Measurements from ENCODE around the gene ZNF316. TPM values are rescaled to one million over a fixed set of nuclear protein-coding genes. Genes with fewer than 3 reads are reported as not detected.
A peak's percentile ranks its signal among the peaks of the same experiment; 100 is the strongest.

Gene ZNF316
- total RNA-seq, 3 donors from 2014 or later: 30.9 to 32.6 (median 32.1) TPM

DNA sequence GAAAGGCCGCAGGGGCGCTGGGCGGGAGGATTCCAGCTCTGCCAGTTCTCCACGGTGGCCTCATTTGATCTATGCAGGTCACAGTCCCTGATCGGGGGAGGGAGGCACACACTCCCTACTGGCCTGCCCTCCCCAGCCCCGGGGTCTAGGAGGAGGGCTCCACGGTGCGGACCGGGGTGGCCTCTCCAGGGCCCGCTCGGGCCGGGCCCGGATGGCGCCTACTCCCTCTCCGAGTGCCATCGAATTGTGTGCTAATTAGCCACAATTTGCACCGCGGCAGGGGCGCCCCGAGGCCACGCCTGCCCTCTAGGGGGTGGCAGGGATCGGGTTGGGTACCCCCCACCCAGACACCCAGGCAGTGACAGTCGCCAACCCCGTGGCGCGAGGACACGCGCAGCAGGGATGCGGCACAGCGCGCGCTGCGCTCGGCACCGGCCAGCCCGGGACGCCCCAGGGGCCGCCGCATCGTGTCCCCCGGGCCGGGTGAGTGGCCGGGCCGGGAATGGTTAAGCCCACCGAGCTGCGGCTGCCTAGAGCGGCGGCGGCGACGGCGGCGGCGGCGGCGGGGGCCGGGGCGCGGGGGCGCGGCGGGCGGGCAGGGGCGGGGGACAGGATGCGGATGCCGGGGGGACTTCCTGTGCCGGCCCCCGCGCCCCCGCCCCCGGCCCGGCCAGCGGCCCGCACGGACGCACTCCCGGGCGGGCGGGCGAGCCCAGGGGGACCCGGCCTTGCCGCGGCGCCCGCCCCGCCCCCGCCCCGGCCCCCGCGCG lies 22.0 kb upstream of the ZNF316 start, which contains the start of gene ZNF853:
ZNF853 (plus strand) TSS at position 658 of the 770 bp plus-strand sequence. CDS start 565 bp downstream, outside the sequence.
- Mint-ChIP-seq H3K27me3 (ENCODE audit: low read depth) (peaks cover 7% of the 10 kb centered on the region), H3K4me3 (peak within 1 kb of the TSS; percentile 78), H3K4me1 (ENCODE audit: low read depth) (peaks cover 15% of the 10 kb centered on the region), H3K9me3 (no peaks in the 10 kb centered on the region), H3K36me3 (ENCODE audit: insufficient read depth) (no peaks in the 10 kb centered on the region)
- DNase-seq (no peak), ATAC-seq (peak; percentile 59 to 65)

GRCh38 chr7:6615723-6616555 lies 21.2 kb upstream of the ZNF316 start:
- H3K36me3 Mint-ChIP-seq (ENCODE audit: insufficient read depth): no peaks in the 10 kb centered on the region
- peaks cover 7% of the 10 kb centered on the region for H3K27me3 Mint-ChIP-seq (ENCODE audit: low read depth)
- no peaks in the 10 kb centered on the region for H3K9me3 Mint-ChIP-seq
- ATAC-seq (peak; percentile 35 to 46), DNase-seq (no peak)
- peak overlapping the region; percentile 64 for H3K4me3 Mint-ChIP-seq
- peaks cover 21% of the 10 kb centered on the region for H3K4me1 Mint-ChIP-seq (ENCODE audit: low read depth)

GRCh38 chr7:6616854-6617643 lies 20.1 kb upstream of the ZNF316 start:
- peaks cover 31% of the 10 kb centered on the region for H3K4me1 Mint-ChIP-seq (ENCODE audit: low read depth)
- ATAC-seq: no peak
- H3K36me3 Mint-ChIP-seq (ENCODE audit: insufficient read depth): peaks cover 7% of the 10 kb centered on the region
- peaks cover 5% of the 10 kb centered on the region for H3K27me3 Mint-ChIP-seq (ENCODE audit: low read depth)
- no peaks in the 10 kb centered on the region for H3K9me3 Mint-ChIP-seq
- H3K4me3 Mint-ChIP-seq: peak overlapping the region; percentile 58
- no peak for DNase-seq

- Mint-ChIP-seq H3K36me3 (ENCODE audit: insufficient read depth) (peaks cover 7% of the 10 kb centered on the region), H3K9me3 (no peaks in the 10 kb centered on the region), H3K27me3 (ENCODE audit: low read depth) (peaks cover 5% of the 10 kb centered on the region), H3K4me1 (ENCODE audit: low read depth) (peaks cover 37% of the 10 kb centered on the region), H3K4me3 (no peak overlapping the region)
- ATAC-seq (no peak), DNase-seq (no peak)
Measured at GRCh38 chr7:6618621-6619020, 18.5 kb upstream of the ZNF316 start.

GRCh38 chr7:6619961-6620360 lies 17.2 kb upstream of the ZNF316 start:
- Mint-ChIP-seq H3K4me1 (ENCODE audit: low read depth) (peaks cover 43% of the 10 kb centered on the region), H3K4me3 (no peak overlapping the region), H3K27me3 (ENCODE audit: low read depth) (peaks cover 2% of the 10 kb centered on the region), H3K36me3 (ENCODE audit: insufficient read depth) (peaks cover 7% of the 10 kb centered on the region), H3K9me3 (no peaks in the 10 kb centered on the region)
- ATAC-seq (no peak), DNase-seq (no peak)

GRCh38 chr7:6621195-6622133 lies 15.7 kb upstream of the ZNF316 start:
- peaks cover 7% of the 10 kb centered on the region for H3K36me3 Mint-ChIP-seq (ENCODE audit: insufficient read depth)
- H3K4me1 Mint-ChIP-seq (ENCODE audit: low read depth): peaks cover 43% of the 10 kb centered on the region
- no peaks in the 10 kb centered on the region for H3K9me3 Mint-ChIP-seq
- H3K4me3 Mint-ChIP-seq: peak overlapping the region; percentile 45
- peaks cover 2% of the 10 kb centered on the region for H3K27me3 Mint-ChIP-seq (ENCODE audit: low read depth)
- no peak for ATAC-seq
- no peak for DNase-seq

- no peaks in the 10 kb centered on the region for H3K27me3 Mint-ChIP-seq (ENCODE audit: low read depth)
- peaks cover 7% of the 10 kb centered on the region for H3K36me3 Mint-ChIP-seq (ENCODE audit: insufficient read depth)
- DNase-seq: no peak
- H3K4me1 Mint-ChIP-seq (ENCODE audit: low read depth): peaks cover 43% of the 10 kb centered on the region
- ATAC-seq: no peak
- H3K4me3 Mint-ChIP-seq: no peak overlapping the region
- no peaks in the 10 kb centered on the region for H3K9me3 Mint-ChIP-seq
Measured at GRCh38 chr7:6622134-6622710, 14.9 kb upstream of the ZNF316 start.

DNA sequence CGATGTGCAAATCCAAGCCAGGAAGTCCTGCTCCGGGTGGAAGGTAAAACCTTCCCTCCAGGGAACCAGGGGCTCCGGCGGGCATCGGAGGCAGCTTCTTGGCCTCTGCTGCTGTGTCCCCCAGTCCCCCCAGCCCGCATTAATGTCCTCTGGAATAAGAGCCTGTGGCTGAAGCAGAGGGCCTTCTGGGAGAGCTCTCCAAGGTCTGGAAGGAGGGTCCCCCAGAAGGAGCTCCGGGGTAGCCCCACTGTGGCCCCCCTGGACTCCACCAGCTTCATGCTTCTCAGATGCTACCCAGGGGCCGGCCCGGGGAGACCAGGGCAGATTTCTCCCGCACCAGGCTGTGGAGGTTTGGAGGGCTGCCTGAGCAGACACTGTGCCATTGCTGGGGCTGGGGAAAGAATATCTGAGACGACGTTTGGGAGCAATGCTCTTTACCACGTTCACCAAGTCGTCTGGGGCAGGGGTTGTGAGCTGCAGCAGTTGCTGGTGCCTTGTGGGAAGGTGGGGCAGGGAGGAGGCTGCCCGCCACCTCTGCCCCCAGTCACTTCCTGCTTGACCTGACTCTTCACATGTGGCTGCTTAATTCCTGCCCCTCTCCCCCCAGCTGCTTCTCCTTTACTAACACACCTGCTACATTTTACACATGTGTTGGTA lies 13.4 kb upstream of the ZNF316 start:
- H3K4me3 Mint-ChIP-seq: peak overlapping the region; percentile 54
- H3K27me3 Mint-ChIP-seq (ENCODE audit: low read depth): no peaks in the 10 kb centered on the region
- no peaks in the 10 kb centered on the region for H3K9me3 Mint-ChIP-seq
- DNase-seq (no peak), ATAC-seq (peak; percentile 68 to 78)
- H3K4me1 Mint-ChIP-seq (ENCODE audit: low read depth): peaks cover 39% of the 10 kb centered on the region
- H3K36me3 Mint-ChIP-seq (ENCODE audit: insufficient read depth): peaks cover 7% of the 10 kb centered on the region

- no peak for DNase-seq
- no peak for ATAC-seq
- H3K4me3 Mint-ChIP-seq: peak overlapping the region; percentile 54
- H3K4me1 Mint-ChIP-seq (ENCODE audit: low read depth): peaks cover 39% of the 10 kb centered on the region
- peaks cover 7% of the 10 kb centered on the region for H3K36me3 Mint-ChIP-seq (ENCODE audit: insufficient read depth)
- no peaks in the 10 kb centered on the region for H3K27me3 Mint-ChIP-seq (ENCODE audit: low read depth)
- no peaks in the 10 kb centered on the region for H3K9me3 Mint-ChIP-seq
Measured at GRCh38 chr7:6624246-6624611, 12.9 kb upstream of the ZNF316 start.

DNA sequence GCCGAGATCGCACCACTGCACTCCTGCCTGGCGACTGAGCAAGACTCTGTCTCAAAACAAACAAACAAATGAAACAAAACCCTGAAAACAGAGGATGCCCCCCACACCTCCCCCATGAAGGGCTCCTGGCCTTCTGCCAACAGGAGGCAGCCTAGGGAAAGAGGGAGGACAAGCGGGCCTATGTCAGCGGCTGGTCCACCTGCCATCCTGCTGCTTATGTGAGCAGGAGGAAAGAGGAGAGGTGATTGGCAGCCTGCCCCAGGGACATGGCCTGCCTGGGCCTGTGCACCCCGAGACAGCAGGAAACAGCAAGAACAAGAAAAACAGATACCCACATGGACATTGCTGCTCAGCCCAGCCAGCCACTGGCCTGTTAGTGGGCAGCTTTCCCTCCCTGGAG lies 9.1 kb upstream of the ZNF316 start:
- no peak overlapping the region for H3K4me3 Mint-ChIP-seq
- DNase-seq: no peak
- H3K27me3 Mint-ChIP-seq (ENCODE audit: low read depth): no peaks in the 10 kb centered on the region
- H3K4me1 Mint-ChIP-seq (ENCODE audit: low read depth): peaks cover 14% of the 10 kb centered on the region
- H3K9me3 Mint-ChIP-seq: no peaks in the 10 kb centered on the region
- no peak for ATAC-seq
- no peaks in the 10 kb centered on the region for H3K36me3 Mint-ChIP-seq (ENCODE audit: insufficient read depth)

GRCh38 chr7:6630007-6630849 lies 6.9 kb upstream of the ZNF316 start:
- no peaks in the 10 kb centered on the region for H3K36me3 Mint-ChIP-seq (ENCODE audit: insufficient read depth)
- H3K9me3 Mint-ChIP-seq: no peaks in the 10 kb centered on the region
- ATAC-seq (no peak), DNase-seq (no peak)
- H3K4me1 Mint-ChIP-seq (ENCODE audit: low read depth): no peaks in the 10 kb centered on the region
- H3K27me3 Mint-ChIP-seq (ENCODE audit: low read depth): no peaks in the 10 kb centered on the region
- H3K4me3 Mint-ChIP-seq: no peak overlapping the region

- Mint-ChIP-seq H3K4me1 (ENCODE audit: low read depth) (peaks cover 1% of the 10 kb centered on the region), H3K4me3 (no peak overlapping the region), H3K9me3 (no peaks in the 10 kb centered on the region), H3K27me3 (ENCODE audit: low read depth) (no peaks in the 10 kb centered on the region), H3K36me3 (ENCODE audit: insufficient read depth) (no peaks in the 10 kb centered on the region)
- ATAC-seq (peak in 1 of 2 donors; percentile 43), DNase-seq (no peak)
Measured at GRCh38 chr7:6631605-6632004, 5.5 kb upstream of the ZNF316 start.

Data from activated T-cell treated with anti-CD3 and anti-CD28 coated beads, Interleukin-2, amount 50 U/mL, for 4 hours (primary cell).